H9 (cell line): ENCODE data around the gene LHFPL6. TPM values are rescaled to one million over a fixed set of nuclear protein-coding genes. Genes with fewer than 3 reads are reported as not detected.

Experiments used
- DNase-seq: peaks from one replicate; pipeline ENCODE4 v3.0.0-alpha.2; 2017
- H2AFZ ChIP-seq: one replicate; pipeline ENCODE4 v1.6.1; 2013; ENCODE audit warnings: mild to moderate bottlenecking, low read length, control low read depth, moderate library complexity
- H2AK5ac ChIP-seq: 2 replicates; pipeline ENCODE4 v1.6.1; 2013; ENCODE audit warnings: low read length, control low read depth, mixed read lengths; ENCODE audit not compliant: insufficient read length
- H2BK120ac ChIP-seq: one replicate; pipeline ENCODE4 v1.6.1; 2013; ENCODE audit warnings: low read depth, mild to moderate bottlenecking, low read length, control low read depth, inconsistent platforms; ENCODE audit not compliant: poor library complexity, severe bottlenecking
- H2BK12ac ChIP-seq: 2 replicates; pipeline ENCODE4 v1.6.1; 2013; ENCODE audit warnings: low read length, control low read depth, mixed read lengths, low read depth; ENCODE audit not compliant: insufficient read length
- H2BK15ac ChIP-seq: 2 replicates; pipeline ENCODE4 v1.6.1; 2013; ENCODE audit warnings: low read depth, low read length, control low read depth
- H2BK20ac ChIP-seq: one replicate; pipeline ENCODE4 v1.6.1; 2013; ENCODE audit warnings: low read depth, mild to moderate bottlenecking, low read length, control low read depth, inconsistent platforms; ENCODE audit not compliant: poor library complexity, severe bottlenecking
- H2BK5ac ChIP-seq: 2 replicates; pipeline ENCODE4 v1.6.1; 2013; ENCODE audit warnings: low read length, control low read depth, mixed read lengths; ENCODE audit not compliant: insufficient read length
- H3K14ac ChIP-seq: 2 replicates; pipeline ENCODE4 v1.6.1; 2013; ENCODE audit warnings: low read length, control low read depth; ENCODE audit not compliant: insufficient read depth
- H3K18ac ChIP-seq: 2 replicates; pipeline ENCODE4 v1.6.1; 2013; ENCODE audit warnings: low read depth, mild to moderate bottlenecking, mixed read lengths, low read length, control low read depth; ENCODE audit not compliant: insufficient read length
- H3K23ac ChIP-seq: 2 replicates; pipeline ENCODE4 v1.6.1; 2013; ENCODE audit warnings: low read length, control low read depth, mixed read lengths, low read depth; ENCODE audit not compliant: insufficient read length
- H3K23me2 ChIP-seq: 2 replicates; pipeline ENCODE4 v1.6.1; 2013; ENCODE audit warnings: low read depth, mild to moderate bottlenecking, mixed read lengths, low read length, control low read depth; ENCODE audit not compliant: insufficient read length, poor library complexity, severe bottlenecking
- H3K27ac ChIP-seq: 2 replicates; pipeline ENCODE4 v1.5.1; 2013; ENCODE audit warnings: low read length, control low read depth, mixed read lengths, low read depth; ENCODE audit not compliant: insufficient read length
- H3K27me3 ChIP-seq: 2 replicates; pipeline ENCODE4 v1.6.1; 2013; ENCODE audit warnings: low read length, control low read depth, inconsistent platforms; ENCODE audit not compliant: insufficient read depth
- H3K4ac ChIP-seq: 2 replicates; pipeline ENCODE4 v1.6.1; 2013; ENCODE audit warnings: low read depth, mild to moderate bottlenecking, control low read depth, inconsistent platforms, low read length, moderate library complexity
- H3K4me1 ChIP-seq: 2 replicates; pipeline ENCODE4 v1.6.1; 2013; ENCODE audit warnings: low read length, control low read depth, inconsistent platforms; ENCODE audit not compliant: insufficient read depth
- H3K4me2 ChIP-seq: 2 replicates; pipeline ENCODE4 v1.6.1; 2013; ENCODE audit warnings: low read length, control low read depth, mixed read lengths; ENCODE audit not compliant: insufficient read length, insufficient read depth
- H3K56ac ChIP-seq: 2 replicates; pipeline ENCODE4 v1.6.1; 2013; ENCODE audit warnings: low read depth, mild to moderate bottlenecking, mixed read lengths, low read length, control low read depth; ENCODE audit not compliant: insufficient read length
- H3K79me1 ChIP-seq: 2 replicates; pipeline ENCODE4 v1.6.1; 2013; ENCODE audit warnings: low read depth, mild to moderate bottlenecking, moderate library complexity, low read length, control low read depth, inconsistent platforms; ENCODE audit not compliant: insufficient read depth, poor library complexity, severe bottlenecking
- H3K79me2 ChIP-seq: 2 replicates; pipeline ENCODE4 v1.6.1; 2013; ENCODE audit warnings: low read length, control low read depth, inconsistent platforms; ENCODE audit not compliant: insufficient read depth
- H3K9ac ChIP-seq: 2 replicates; pipeline ENCODE4 v1.6.1; 2013; ENCODE audit warnings: low read length, control low read depth, mixed read lengths; ENCODE audit not compliant: insufficient read length; ENCODE audit errors: extremely low read depth
- H3K9me3 ChIP-seq: one replicate; pipeline ENCODE4 v1.6.1; 2013; ENCODE audit warnings: low read depth, low read length, inconsistent platforms; ENCODE audit not compliant: control insufficient read depth
- H3T11ph ChIP-seq: one replicate; pipeline ENCODE4 v1.6.1; 2013; ENCODE audit warnings: mild to moderate bottlenecking, low read length, control low read depth, inconsistent platforms
- H4K20me1 ChIP-seq: one replicate; pipeline ENCODE4 v1.6.1; 2013; ENCODE audit not compliant: control insufficient read depth, insufficient read length, insufficient read depth
- H4K5ac ChIP-seq: 2 replicates; pipeline ENCODE4 v1.6.1; 2013; ENCODE audit warnings: low read depth, mild to moderate bottlenecking, mixed read lengths, low read length, control low read depth; ENCODE audit not compliant: insufficient read length
- H4K8ac ChIP-seq: replicated peaks from 2 replicates; pipeline ENCODE4 v1.6.1; 2013; ENCODE audit warnings: low read length, control low read depth, mixed read lengths, low read depth; ENCODE audit not compliant: insufficient read length
- H4K91ac ChIP-seq: 2 replicates; pipeline ENCODE4 v1.6.1; 2013; ENCODE audit warnings: low read depth, mild to moderate bottlenecking, moderate library complexity, mixed read lengths, low read length, control low read depth; ENCODE audit not compliant: insufficient read length
- H3K27ac Mint-ChIP-seq, 3 experiments: 2 replicates in 2 of 3; 3 replicates in 1 of 3; pipeline ENCODE4 v1.8.0; 2020 to 2021; ENCODE audit warnings: mixed read lengths in 3 of 3, mild to moderate bottlenecking in 1 of 3, moderate library complexity in 1 of 3
- H3K27me3 Mint-ChIP-seq: 2 replicates; pipeline ENCODE4 v1.8.0; 2021; ENCODE audit warnings: low read depth, mild to moderate bottlenecking, moderate library complexity, mixed read lengths
- H3K36me3 Mint-ChIP-seq, 3 experiments: 2 replicates in 2 of 3; 3 replicates in 1 of 3; pipeline ENCODE4 v1.8.0; 2020 to 2021; ENCODE audit warnings: low read depth in 3 of 3, mixed read lengths in 3 of 3; ENCODE audit not compliant: insufficient read depth in 1 of 3
- H3K4me1 Mint-ChIP-seq, 2 experiments: 2 replicates each; pipeline ENCODE4 v1.8.0; 2020; ENCODE audit warnings: mixed read lengths in 2 of 2
- H3K4me3 Mint-ChIP-seq, 2 experiments: 2 replicates in 1 of 2; 3 replicates in 1 of 2; pipeline ENCODE4 v1.8.0; 2020 to 2021; ENCODE audit warnings: mild to moderate bottlenecking in 2 of 2, mixed read lengths in 2 of 2, moderate library complexity in 1 of 2
- H3K9me3 Mint-ChIP-seq, 2 experiments: 2 replicates in 1 of 2; 3 replicates in 1 of 2; pipeline ENCODE4 v1.8.0; 2020; ENCODE audit warnings: mild to moderate bottlenecking in 2 of 2, mixed read lengths in 2 of 2, moderate library complexity in 1 of 2
- whole genome bisulfite sequencing: extraction: QIAGEN DNeasy Blood & Tissue Kit; methylation state at CpG from one replicate; pipeline ENCODE4 v1.1.7; 2013; ENCODE audit warnings: missing lambda C conversion rate, low lambda C conversion rate, mixed read lengths; ENCODE audit not compliant: insufficient read length; ENCODE audit errors: extremely low coverage; 5-methylcytosine and 5-hydroxymethylcytosine counted together
- total RNA-seq: library from RNA; stranded (reverse); gene quantifications from 2 replicates; pipeline ENCODE4 v1.2.1, GENCODE V29; 2021
- TF ChIP-seq, protein P1 (sequence below): fragments of 200-600 bp; sonication (generic); conservative IDR thresholded peaks from 3 replicates; pipeline ENCODE4 v1.8.0; 2021; ENCODE audit warnings: antibody characterized with exemption, mild to moderate bottlenecking

The LHFPL6 gene
- total RNA-seq, 1 experiment from 2014 or later: 3.5 TPM

GRCh38 chr13:39536274-39536673 is 66.7 kb downstream of the LHFPL6 start:
- Histone ChIP-seq H3K4me2 (no peak overlapping the region), H2BK5ac (no peak overlapping the region), H3K56ac (no peak overlapping the region), H3K18ac (no peak overlapping the region), H3K23me2 (no peaks in the 10 kb centered on the region), H2BK12ac (no peak overlapping the region), H3T11ph (no peak overlapping the region), H3K23ac (no peak overlapping the region), H3K9ac (no peak overlapping the region), H2BK120ac (no peak overlapping the region), H3K4ac (no peak overlapping the region), H2BK15ac (no peak overlapping the region), H3K79me1 (no peaks in the 10 kb centered on the region), H4K20me1 (no peaks in the 10 kb centered on the region), H4K91ac (no peak overlapping the region), H3K4me1 (no peaks in the 10 kb centered on the region; the same call in 1 of the 2 replicates), H3K9me3 (no peaks in the 10 kb centered on the region), H4K8ac (no peak overlapping the region), H3K79me2 (no peaks in the 10 kb centered on the region), H2BK20ac (no peak overlapping the region), H4K5ac (no peak overlapping the region), H3K14ac (no peak overlapping the region), H3K27me3 (0 out of 2 replicates have a peak, but pooled peaks cover 2% of the 10 kb centered on the region), H2AFZ (no peak overlapping the region), H2AK5ac (no peak overlapping the region), H3K27ac (no peak overlapping the region)
- Mint-ChIP-seq H3K36me3 (no peaks in the 10 kb centered on the region), H3K9me3 (no peaks in the 10 kb centered on the region; a peak in 1 of 5 replicates), H3K4me3 (no peak overlapping the region), H3K27ac (no peak overlapping the region), H3K27me3 (peaks cover 26% of the 10 kb centered on the region), H3K4me1 (peaks cover 7 to 10% of the 10 kb centered on the region in 2 experiments; a peak in 3 of 4 replicates)
- TF ChIP-seq, protein P1, sequence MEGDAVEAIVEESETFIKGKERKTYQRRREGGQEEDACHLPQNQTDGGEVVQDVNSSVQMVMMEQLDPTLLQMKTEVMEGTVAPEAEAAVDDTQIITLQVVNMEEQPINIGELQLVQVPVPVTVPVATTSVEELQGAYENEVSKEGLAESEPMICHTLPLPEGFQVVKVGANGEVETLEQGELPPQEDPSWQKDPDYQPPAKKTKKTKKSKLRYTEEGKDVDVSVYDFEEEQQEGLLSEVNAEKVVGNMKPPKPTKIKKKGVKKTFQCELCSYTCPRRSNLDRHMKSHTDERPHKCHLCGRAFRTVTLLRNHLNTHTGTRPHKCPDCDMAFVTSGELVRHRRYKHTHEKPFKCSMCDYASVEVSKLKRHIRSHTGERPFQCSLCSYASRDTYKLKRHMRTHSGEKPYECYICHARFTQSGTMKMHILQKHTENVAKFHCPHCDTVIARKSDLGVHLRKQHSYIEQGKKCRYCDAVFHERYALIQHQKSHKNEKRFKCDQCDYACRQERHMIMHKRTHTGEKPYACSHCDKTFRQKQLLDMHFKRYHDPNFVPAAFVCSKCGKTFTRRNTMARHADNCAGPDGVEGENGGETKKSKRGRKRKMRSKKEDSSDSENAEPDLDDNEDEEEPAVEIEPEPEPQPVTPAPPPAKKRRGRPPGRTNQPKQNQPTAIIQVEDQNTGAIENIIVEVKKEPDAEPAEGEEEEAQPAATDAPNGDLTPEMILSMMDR: no peak
- no peak for DNase-seq
- WGBS: no CpG with 5 or more reads among the region's 6 CpGs
